Measurements from ENCODE around the gene NIBAN1. TPM values are rescaled to one million over a fixed set of nuclear protein-coding genes. Genes with fewer than 3 reads are reported as not detected.

NIBAN1 gene
- total and polyA plus RNA-seq, 2 donors (not counting 3 experiments of a cell fraction or from before 2014, with no cell fraction given) = 0.23 to 2.8 TPM

- no peak for FAIRE-seq
- H3K9me1 ChIP-seq (replicated peaks; ENCODE audit: control insufficient read depth, extremely low read depth, insufficient read depth, low read length) = no peaks in the 10 kb centered on the region
- H3K4me1 ChIP-seq (ENCODE audit: control insufficient read depth, extremely low read depth, insufficient read depth, low read length) = no peaks in the 10 kb centered on the region
- no peak for TF ChIP-seq JUN (IDR thresholded peaks at IDR 0.05; ENCODE audit: borderline replicate concordance, insufficient read depth, insufficient read length, low read depth)
- no peak for TF ChIP-seq POLR2A (IDR thresholded peaks at IDR 0.05; ENCODE audit: low read depth, low read length)
- no peak for TF ChIP-seq MAX (IDR thresholded peaks at IDR 0.05; ENCODE audit: insufficient read depth, insufficient read length)
- no peak for TF ChIP-seq GATA2 (IDR thresholded peaks at IDR 0.05; ENCODE audit: insufficient read depth, insufficient read length, low read depth, low read length)
- TF ChIP-seq EZH2 (IDR thresholded peaks at IDR 0.05; ENCODE audit: borderline replicate concordance, low read depth, low read length, severe bottlenecking) = no peak
- H3K9me3 ChIP-seq (replicated peaks; ENCODE audit: control insufficient read depth, insufficient read depth, low read length) = no peaks in the 10 kb centered on the region
- H4K20me1 ChIP-seq (replicated peaks; ENCODE audit: control insufficient read depth, extremely low read depth, insufficient read depth, low read length) = no peaks in the 10 kb centered on the region
- H2AFZ ChIP-seq (ENCODE audit: low read depth, low read length) = no peak overlapping the region
- ChIA-PET CTCF (no interaction called here), POLR2A (no interaction called here)
- no peak overlapping the region for H3K4me2 ChIP-seq (ENCODE audit: insufficient read depth, low read length)
- no peak overlapping the region for H3K4me3 ChIP-seq (replicated peaks in 1 of 3; ENCODE audit: insufficient read depth in 1 of 3, low read depth in 1 of 3, low read length in 3 of 3)
- peaks cover 0 to 1% of the 10 kb centered on the region in 2 experiments for H3K27me3 ChIP-seq (ENCODE audit: control insufficient read depth in 2 of 2, insufficient read depth in 2 of 2, low read length in 2 of 2)
- H3K36me3 ChIP-seq (ENCODE audit: control insufficient read depth in 2 of 2, extremely low read depth in 1 of 2, insufficient read depth in 2 of 2, low read length in 2 of 2) = no peaks in the 10 kb centered on the region
- H3K27ac ChIP-seq (ENCODE audit: insufficient read depth, low read depth, low read length) = no peak overlapping the region
- dilution Hi-C loops (cut with MboI; ENCODE audit: extremely low pct_ligation_motif_present, low sequenced_read_pairs) (no loop called here), intact Hi-C loops (cut with micrococcal nuclease) (no loop called here)
- BruUV-seq (replicated peaks) = no TSS peak
- DNase-seq (ENCODE audit: low read depth, low spot score) = no peak
- no peak overlapping the region for H3K9ac ChIP-seq (replicated peaks; ENCODE audit: extremely low read depth, insufficient read depth, low read length)
- no peaks in the 10 kb centered on the region for H3K79me2 ChIP-seq (ENCODE audit: control insufficient read depth, insufficient read depth, low read length)
Measured at GRCh38 chr1:184940694-184941409, 33.5 kb downstream of the NIBAN1 start.

- Histone ChIP-seq H3K36me3 (ENCODE audit: control insufficient read depth in 2 of 2, extremely low read depth in 1 of 2, insufficient read depth in 2 of 2, low read length in 2 of 2) (no peaks in the 10 kb centered on the region), H3K4me2 (ENCODE audit: insufficient read depth, low read length) (no peak overlapping the region), H3K4me1 (ENCODE audit: control insufficient read depth, extremely low read depth, insufficient read depth, low read length) (no peaks in the 10 kb centered on the region), H3K9ac (replicated peaks; ENCODE audit: extremely low read depth, insufficient read depth, low read length) (no peak overlapping the region), H3K79me2 (ENCODE audit: control insufficient read depth, insufficient read depth, low read length) (no peaks in the 10 kb centered on the region), H3K9me3 (replicated peaks; ENCODE audit: control insufficient read depth, insufficient read depth, low read length) (no peaks in the 10 kb centered on the region), H3K27me3 (ENCODE audit: control insufficient read depth in 2 of 2, insufficient read depth in 2 of 2, low read length in 2 of 2) (peaks cover 0 to 1% of the 10 kb centered on the region in 2 experiments), H3K27ac (ENCODE audit: insufficient read depth, low read depth, low read length) (no peak overlapping the region), H4K20me1 (replicated peaks; ENCODE audit: control insufficient read depth, extremely low read depth, insufficient read depth, low read length) (no peaks in the 10 kb centered on the region), H3K4me3 (replicated peaks in 1 of 3; ENCODE audit: insufficient read depth in 1 of 3, low read depth in 1 of 3, low read length in 3 of 3) (no peak overlapping the region), H3K9me1 (replicated peaks; ENCODE audit: control insufficient read depth, extremely low read depth, insufficient read depth, low read length) (no peaks in the 10 kb centered on the region), H2AFZ (ENCODE audit: low read depth, low read length) (no peak overlapping the region)
- dilution Hi-C loops (cut with MboI; ENCODE audit: extremely low pct_ligation_motif_present, low sequenced_read_pairs) (no loop called here), intact Hi-C loops (cut with micrococcal nuclease) (no loop called here)
- FAIRE-seq (no peak), DNase-seq (ENCODE audit: low read depth, low spot score) (no peak)
- POLR2A ChIA-PET = no interaction called here
- TF ChIP-seq POLR2AphosphoS5 (IDR thresholded peaks at IDR 0.05; ENCODE audit: insufficient read depth, low read depth, low read length) = no peak
- no peak for TF ChIP-seq MYC (IDR thresholded peaks at IDR 0.05; ENCODE audit: low read depth, low read length)
- TF ChIP-seq MAX (IDR thresholded peaks at IDR 0.05; ENCODE audit: insufficient read depth, insufficient read length) = no peak
- no peak for TF ChIP-seq JUN (IDR thresholded peaks at IDR 0.05; ENCODE audit: borderline replicate concordance, insufficient read depth, insufficient read length, low read depth)
- no peak for TF ChIP-seq EZH2 (IDR thresholded peaks at IDR 0.05; ENCODE audit: borderline replicate concordance, low read depth, low read length, severe bottlenecking)
- no peak for TF ChIP-seq FOS (IDR thresholded peaks at IDR 0.05; ENCODE audit: borderline replicate concordance, insufficient read depth, low read length)
- TF ChIP-seq POLR2A (IDR thresholded peaks at IDR 0.05; ENCODE audit: low read depth, low read length) = no peak
- no peak for TF ChIP-seq CTCF (IDR thresholded peaks at IDR 0.05; ENCODE audit: extremely low read depth in 1 of 2, insufficient read depth in 1 of 2, low read depth in 1 of 2, low read length in 2 of 2)
- BruUV-seq (replicated peaks) = no TSS peak
- CTCF ChIA-PET = no interaction called here
Measured at GRCh38 chr1:184940226-184940625, 34.1 kb downstream of the NIBAN1 start.

Measured in endothelial cell of umbilical vein (primary cell).